GM12878 (cell line): ENCODE data around the gene USP5.

Experiments
- ATF7 ChIP-seq: fragments of 450-650 bp; IDR thresholded peaks from 2 replicates; pipeline ENCODE4 v1.6.1; 2016; ENCODE audit warnings: low read depth, mild to moderate bottlenecking
- CBX5 ChIP-seq: sonication (generic); IDR thresholded peaks from 2 replicates; pipeline ENCODE4 v1.6.1; 2016; ENCODE audit warnings: low read depth, moderate library complexity, mild to moderate bottlenecking, inconsistent platforms
- CTCF ChIP-seq, 3 experiments: IDR thresholded peaks in 2 of 3; conservative IDR thresholded peaks in 1 of 3; 2 replicates each; pipeline ENCODE4 v1.5.1; 2011; ENCODE audit warnings: low read depth in 3 of 3, low read length in 3 of 3, mild to moderate bottlenecking in 3 of 3, control low read depth in 2 of 3, moderate library complexity in 2 of 3, inconsistent platforms in 1 of 3, mixed read lengths in 1 of 3; ENCODE audit not compliant: control insufficient read depth in 2 of 3, insufficient read depth in 1 of 3; ENCODE audit errors: extremely low read depth in 1 of 3
- EP300 ChIP-seq, 2 experiments: fragments of 150-350 bp in 1 of 2; IDR thresholded peaks; 2 replicates each; pipeline ENCODE4 v1.6.1; 2011 to 2012; ENCODE audit warnings: low read depth in 2 of 2, low read length in 2 of 2, borderline replicate concordance in 1 of 2, improper control_type of control experiment in 1 of 2, inconsistent platforms in 1 of 2; ENCODE audit not compliant: control insufficient read depth in 1 of 2
- FOXK2 ChIP-seq: fragments of 450-650 bp; IDR thresholded peaks from 2 replicates; pipeline ENCODE4 v1.6.1; 2017; ENCODE audit warnings: mild to moderate bottlenecking, moderate library complexity
- MAX ChIP-seq: IDR thresholded peaks from 2 replicates; pipeline ENCODE4 v1.6.1; 2012; ENCODE audit warnings: low read depth, low read length, improper control_type of control experiment
- MXI1 ChIP-seq: fragments of 150-350 bp; IDR thresholded peaks from 2 replicates; pipeline ENCODE4 v1.6.1; 2011; ENCODE audit warnings: low read depth, mild to moderate bottlenecking, inconsistent platforms, low read length, improper control_type of control experiment
- PAX8 ChIP-seq: fragments of 450-650 bp; IDR thresholded peaks from 2 replicates; pipeline ENCODE4 v1.6.1; 2017; ENCODE audit warnings: mild to moderate bottlenecking, moderate library complexity
- POLR2A ChIP-seq: IDR thresholded peaks from 2 replicates; pipeline ENCODE4 v1.6.1; 2011; ENCODE audit warnings: low read depth, mild to moderate bottlenecking, low read length
- RAD21 ChIP-seq: IDR thresholded peaks from 2 replicates; pipeline ENCODE4 v1.6.1; 2011; ENCODE audit warnings: mild to moderate bottlenecking, low read depth, low read length, moderate library complexity; ENCODE audit not compliant: insufficient read depth
- RFX5 ChIP-seq: IDR thresholded peaks from 2 replicates; pipeline ENCODE4 v1.6.1; 2011; ENCODE audit warnings: low read depth, low read length, improper control_type of control experiment
- SMAD1 ChIP-seq: fragments of 450-650 bp; IDR thresholded peaks from 2 replicates; pipeline ENCODE4 v1.6.1; 2018; ENCODE audit warnings: mild to moderate bottlenecking, low read depth; ENCODE audit not compliant: partially characterized antibody

- TF ChIP-seq EP300 (IDR thresholded peaks at IDR 0.05; ENCODE audit: borderline replicate concordance in 1 of 2, control insufficient read depth in 1 of 2, low read depth in 2 of 2, low read length in 2 of 2) = no peak
- TF ChIP-seq MAX = peak; percentile 56; the same call in 1 of the 2 replicates
- no peak for TF ChIP-seq ATF7
- no peak for TF ChIP-seq CTCF (IDR thresholded peaks at IDR 0.05 in 2 of 3, conservative IDR thresholded peaks at IDR 0.05 in 1 of 3; ENCODE audit: control insufficient read depth in 2 of 3, extremely low read depth in 1 of 3, insufficient read depth in 1 of 3, low read depth in 3 of 3, low read length in 3 of 3)
- no peak for TF ChIP-seq FOXK2
- TF ChIP-seq POLR2A = peak; percentile 59
- TF ChIP-seq RFX5 = no peak
- no peak for TF ChIP-seq MXI1
- no peak for TF ChIP-seq CBX5
- TF ChIP-seq RAD21 = no peak
- no peak for TF ChIP-seq PAX8
- no peak for TF ChIP-seq SMAD1
Observed at GRCh38 chr12:6914246-6914946, 62.4 kb downstream of the USP5 start, which contains the start of gene ENO2.
